ENCODE measurements around the gene IQSEC1. TPM values are rescaled to one million over a fixed set of nuclear protein-coding genes. Genes with fewer than 3 reads are reported as not detected.
"Not testable (repeated sequence)": the region's sequence is repeated elsewhere in the genome, so short reads cannot be mapped to it uniquely, and the experiment has no call there.

IQSEC1 gene
- total RNA-seq, 1 donor from 2014 or later: 60.2 TPM

DNA sequence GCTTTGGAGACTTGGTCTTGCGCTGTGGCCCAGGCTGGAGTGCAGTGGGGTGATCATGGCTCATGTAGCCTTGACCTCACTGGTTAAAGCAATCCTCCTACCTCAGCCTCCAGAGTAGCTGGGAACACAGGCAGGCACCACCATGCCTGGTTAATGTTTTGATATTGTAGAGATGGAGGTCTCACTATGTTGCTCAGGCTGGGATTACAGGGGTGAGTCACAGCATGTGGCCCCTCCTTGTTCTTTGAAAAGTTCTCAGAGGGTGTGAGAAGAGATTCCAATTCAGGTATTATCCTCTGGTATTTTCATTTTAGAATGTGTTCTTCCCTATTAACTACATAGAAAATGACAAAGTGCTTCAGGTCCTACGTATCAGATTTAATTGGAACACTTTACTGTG, 180.0 kb downstream of the IQSEC1 start:
- DNase-seq: no peak

DNA sequence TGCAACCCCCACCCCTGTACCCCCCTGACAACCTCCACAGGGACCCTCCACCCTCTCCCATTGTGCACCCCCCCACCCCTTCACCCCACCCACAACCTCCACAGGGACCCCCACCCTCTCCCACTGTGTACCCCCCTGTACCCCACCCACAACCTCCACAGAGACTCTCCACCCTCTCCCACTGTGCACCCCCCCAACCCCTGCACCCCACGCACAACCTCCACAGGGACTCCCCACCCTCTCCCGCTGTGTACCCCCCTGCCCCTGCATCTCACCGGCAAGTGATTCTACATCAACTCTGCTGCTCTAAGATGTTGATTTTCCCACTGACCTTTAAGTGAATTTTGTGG, 180.4 kb downstream of the IQSEC1 start:
- DNase-seq: no peak

DNA sequence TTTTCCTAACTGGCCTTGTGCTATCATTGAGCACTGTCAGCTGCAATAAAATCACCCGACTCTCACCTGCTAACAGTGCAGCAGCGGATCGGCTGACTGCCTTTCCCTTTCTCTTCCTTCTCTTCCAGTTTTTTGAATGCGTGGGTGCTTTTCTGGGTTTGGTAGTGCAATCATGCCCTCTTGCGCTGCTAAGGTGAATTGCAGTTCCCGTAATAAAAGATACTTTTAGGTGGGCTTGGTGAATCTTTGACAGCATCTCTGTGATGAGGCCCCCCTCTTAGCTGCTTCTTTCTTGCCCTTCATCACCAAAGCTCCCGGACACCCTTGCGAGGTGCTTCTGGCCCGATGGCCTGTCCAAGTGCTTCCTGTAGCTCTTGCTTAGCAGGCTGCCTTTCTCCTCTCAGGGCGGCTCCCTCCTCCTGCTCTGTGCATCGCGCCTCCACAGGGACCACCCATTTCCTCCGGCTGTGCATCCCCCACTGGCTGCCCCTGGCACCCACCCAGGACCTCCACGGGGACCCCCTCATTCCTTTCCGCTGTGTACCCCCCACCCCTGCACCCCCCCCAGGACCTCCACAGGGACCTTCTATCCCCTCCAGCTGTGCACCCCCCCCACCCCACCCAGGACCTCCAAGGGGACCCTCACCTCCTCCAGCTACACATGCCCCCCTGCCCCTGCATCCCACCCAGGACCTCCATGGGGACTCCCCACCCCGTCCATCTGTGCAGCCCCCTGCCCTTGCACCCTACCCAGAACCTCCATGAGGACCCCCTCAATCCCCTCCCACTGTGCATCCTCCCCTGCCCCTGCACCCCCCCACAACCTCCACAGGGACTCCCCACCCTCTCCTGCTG, 181.0 kb downstream of the IQSEC1 start:
- DNase-seq: peak; percentile 85

- no peak for DNase-seq
Measured at GRCh38 chr3:12891391-12891984, 181.7 kb downstream of the IQSEC1 start.

- no peak for DNase-seq
Measured at GRCh38 chr3:12890610-12891390, 182.4 kb downstream of the IQSEC1 start.

DNA sequence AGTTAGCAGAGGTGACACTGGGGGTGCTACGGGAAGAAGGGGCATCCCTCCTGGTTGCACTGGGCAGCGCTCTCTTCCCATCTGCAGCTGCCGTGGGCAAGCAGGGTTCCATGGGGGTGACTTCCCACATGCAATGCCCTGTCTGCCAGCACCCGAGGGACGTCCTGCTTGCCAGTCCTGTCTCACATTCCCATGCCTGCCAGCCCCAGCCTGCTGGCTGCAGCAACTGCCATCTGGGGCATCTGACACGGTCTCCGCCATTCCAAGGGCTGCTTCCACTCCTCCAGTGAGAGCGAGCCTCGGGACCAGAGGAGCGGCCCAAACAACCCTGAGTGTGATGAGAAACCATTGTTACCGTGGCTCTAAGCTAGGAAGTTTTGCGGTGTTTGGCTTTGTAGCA, 186.5 kb downstream of the IQSEC1 start:
- no peak for DNase-seq

- DNase-seq: no peak
Measured at GRCh38 chr3:12886106-12886679, 187.0 kb downstream of the IQSEC1 start.

DNA sequence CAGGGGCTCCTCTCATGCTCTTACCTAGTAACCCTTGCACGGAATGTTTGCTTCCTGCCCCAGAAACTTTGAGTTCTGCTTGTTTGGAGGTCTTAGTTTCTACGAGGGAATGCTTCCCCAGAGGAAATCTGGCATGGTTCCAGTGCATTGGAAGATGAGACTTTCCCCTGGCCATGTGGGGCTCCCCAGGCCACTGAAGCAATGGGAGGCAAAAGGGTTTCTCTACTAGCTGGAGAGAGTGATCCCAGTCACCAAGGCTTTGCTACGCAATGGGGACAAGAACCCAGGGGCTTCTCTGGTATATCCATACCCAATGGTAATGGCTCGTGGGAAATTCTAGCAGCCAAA, 187.7 kb downstream of the IQSEC1 start:
- DNase-seq: peak; percentile 54

DNA sequence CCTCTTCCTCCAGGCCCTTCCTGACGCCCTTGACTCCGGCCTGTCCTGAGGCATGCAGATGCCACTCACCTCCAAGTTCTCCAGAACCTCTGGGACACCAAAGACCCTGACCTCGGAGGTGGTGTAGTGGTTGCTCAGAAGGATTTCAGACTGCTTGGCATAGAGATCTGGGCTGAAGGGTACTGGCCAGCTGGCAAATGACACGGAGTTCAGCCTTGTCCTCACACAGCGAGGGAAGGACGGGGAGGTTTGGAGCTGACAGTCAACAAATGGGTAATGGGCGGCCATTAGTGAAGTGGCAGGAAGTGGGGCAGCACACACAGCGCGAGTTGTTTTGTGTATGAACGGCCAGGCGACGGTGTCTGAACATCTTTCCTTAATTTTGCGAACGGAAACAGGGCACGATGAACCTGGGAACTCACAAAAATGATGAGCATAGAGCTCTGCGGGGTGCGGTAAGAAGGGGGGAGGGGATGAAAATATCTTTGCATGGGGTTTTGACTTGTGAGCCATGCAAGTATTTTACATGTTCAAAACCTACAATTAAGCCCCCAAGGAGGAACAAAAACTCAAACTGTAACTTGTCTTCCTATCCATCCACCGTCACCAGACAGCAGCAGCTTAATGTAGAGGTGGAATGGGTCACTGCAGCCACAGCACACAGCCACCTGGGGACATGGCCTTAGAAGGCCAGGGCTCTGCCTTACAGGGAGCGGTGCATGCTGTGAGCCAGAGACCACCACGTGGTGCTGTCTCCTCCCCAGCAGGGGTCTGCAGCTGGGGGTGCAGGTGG, 188.2 kb downstream of the IQSEC1 start:
- DNase-seq: no peak

DNA sequence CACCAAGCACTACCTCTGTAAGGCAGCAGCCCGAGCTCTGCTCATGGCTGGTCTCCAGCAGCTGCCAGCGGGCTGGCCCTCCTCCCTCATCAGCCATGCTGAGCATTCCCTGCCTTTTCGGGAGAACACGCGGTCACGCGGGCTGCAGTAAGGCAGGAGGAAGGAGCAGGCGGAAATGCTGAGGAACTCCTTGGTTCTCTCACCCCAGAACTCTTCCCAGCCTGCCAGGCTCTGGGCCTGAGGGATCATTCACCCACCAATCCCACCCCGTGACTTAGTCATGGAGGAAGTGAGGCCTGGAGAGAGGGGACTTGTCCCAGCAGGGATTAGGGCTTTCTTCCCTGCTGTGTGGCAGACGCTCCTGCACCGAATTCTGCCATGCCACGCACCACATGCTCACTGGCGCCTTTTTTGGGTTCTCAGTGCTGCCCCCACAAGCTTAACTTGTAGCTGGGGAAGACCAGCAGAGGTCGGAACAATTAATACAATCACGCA, 189.0 kb downstream of the IQSEC1 start:
- DNase-seq: peak; percentile 83

GRCh38 chr3:12882336-12883310, 190.6 kb downstream of the IQSEC1 start:
- no peak for DNase-seq

DNA sequence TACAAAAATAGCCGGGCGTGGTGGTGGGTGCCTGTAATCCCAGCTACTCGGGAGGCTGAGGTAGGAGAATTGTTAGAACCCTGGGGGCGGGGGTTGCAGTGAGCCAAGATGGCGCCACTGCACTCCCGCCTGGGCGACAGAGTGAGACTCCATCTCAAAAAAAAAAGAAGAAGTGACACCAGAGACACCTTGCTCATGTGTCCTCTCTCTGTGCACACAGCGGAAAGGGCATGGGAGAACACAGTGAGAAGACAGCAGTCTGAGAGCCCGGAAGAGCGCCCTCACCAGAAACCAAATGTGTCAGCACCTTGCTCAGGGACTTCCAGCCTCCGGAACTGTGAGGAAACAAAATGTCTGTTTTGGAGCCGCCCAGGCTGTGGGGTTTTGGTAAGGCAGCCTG, 191.4 kb downstream of the IQSEC1 start:
- not testable (repeated sequence) for DNase-seq

GRCh38 chr3:12879191-12879815, 193.9 kb downstream of the IQSEC1 start:
- DNase-seq: no peak

DNA sequence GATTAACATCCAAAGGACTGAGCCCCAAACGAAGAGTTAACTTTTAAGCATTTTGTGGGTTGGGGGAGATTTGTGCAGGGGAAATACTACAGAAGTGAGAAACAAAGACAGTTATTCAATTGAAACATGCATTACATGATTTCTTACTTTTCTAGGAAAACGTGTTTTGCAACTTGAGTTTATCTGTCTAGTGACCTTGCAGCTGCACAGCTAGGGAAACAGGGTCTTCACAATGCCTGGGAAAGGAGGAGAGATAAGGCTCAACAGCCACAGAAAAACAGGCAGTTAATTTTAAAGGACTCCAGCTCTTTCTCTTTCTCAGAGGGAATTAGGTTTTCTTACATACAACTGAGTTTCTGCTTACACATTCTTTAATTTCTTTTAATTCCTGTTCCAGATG, 194.5 kb downstream of the IQSEC1 start:
- DNase-seq: not testable (repeated sequence)

DNA sequence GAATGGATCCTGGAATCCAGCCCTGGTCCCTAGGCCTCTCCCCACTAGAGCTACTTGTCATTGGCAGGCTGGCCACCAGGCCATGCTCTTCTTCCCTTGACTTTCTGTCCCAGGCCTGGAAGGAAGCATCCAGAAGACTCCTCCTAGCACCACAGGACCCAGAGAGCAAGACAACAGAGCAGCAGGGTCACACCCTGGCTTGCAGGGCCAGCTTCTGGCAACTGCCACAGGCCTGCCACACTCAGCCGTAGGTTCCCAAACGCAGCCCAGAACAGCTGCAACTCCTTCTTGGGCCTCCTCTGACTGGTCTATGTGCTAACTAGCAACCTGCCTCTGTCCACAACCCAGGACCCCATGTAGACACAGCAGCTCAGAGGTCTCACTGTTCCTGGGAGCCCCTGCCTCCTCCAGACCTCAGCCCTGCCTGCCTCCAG, 195.1 kb downstream of the IQSEC1 start:
- peak; percentile 63 for DNase-seq

GRCh38 chr3:12877040-12877439, 196.2 kb downstream of the IQSEC1 start:
- no peak for DNase-seq

DNA sequence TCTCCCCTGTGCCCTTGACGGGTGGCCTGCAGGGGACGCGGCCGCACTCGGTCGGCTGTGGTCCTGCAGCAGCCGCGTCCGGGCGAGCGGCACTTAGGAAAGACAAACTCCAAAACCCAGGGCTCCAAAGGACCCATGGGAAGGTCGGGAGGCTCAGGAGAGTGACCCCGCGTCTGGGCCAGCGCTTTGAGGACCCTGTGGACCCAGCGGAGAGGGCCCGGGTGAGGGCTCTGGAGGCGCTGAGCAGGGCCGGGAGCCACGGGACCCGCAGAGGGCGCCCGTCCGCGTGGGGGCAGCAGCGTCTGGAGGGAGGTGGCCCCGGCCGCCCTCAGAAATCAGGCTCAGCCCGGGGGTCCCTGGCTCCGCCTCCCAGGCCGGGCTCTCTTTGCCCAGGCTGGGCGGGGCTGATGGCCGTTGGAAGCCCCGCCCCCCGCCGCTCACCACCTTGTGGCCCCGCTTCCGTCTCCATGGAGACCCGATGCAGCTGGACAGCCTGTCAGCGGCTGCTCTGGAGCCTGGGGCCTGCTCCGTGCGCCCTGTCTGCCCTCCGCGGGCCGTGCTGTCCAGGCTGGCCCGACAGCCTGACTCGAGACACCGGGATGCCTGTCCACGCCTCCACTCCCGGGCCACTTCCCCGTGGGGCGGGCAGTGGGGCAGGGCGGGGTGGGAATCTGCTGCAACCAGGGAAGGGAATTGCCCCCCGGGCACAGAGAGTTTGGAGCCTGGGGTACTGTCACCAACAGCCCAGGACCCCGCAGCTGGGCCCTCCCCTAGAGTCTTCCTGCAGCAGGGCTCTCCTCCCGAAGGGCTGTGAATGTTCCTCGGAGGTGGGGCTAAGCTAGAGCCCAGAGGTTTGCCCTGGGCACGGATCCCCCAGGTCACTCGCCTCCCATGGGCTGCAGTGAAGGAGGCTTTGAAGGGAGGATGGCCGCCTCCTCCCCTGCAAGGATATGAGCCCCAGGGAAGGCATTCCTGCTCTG, 197.1 kb downstream of the IQSEC1 start:
- DNase-seq: peak; percentile 67

- no peak for DNase-seq
Measured at GRCh38 chr3:12871404-12871983, 201.7 kb downstream of the IQSEC1 start.

Data from tongue (tissue), 2 donors.